ENCODE data around the gene CLEC18A. TPM values are rescaled to one million over a fixed set of nuclear protein-coding genes. Genes with fewer than 3 reads are reported as not detected.
"Not testable (repeated sequence)": the region's sequence is repeated elsewhere in the genome, so short reads cannot be mapped to it uniquely, and the experiment has no call there.

The CLEC18A gene
- total RNA-seq, 1 donor from 2014 or later, result 2.2 TPM

DNA sequence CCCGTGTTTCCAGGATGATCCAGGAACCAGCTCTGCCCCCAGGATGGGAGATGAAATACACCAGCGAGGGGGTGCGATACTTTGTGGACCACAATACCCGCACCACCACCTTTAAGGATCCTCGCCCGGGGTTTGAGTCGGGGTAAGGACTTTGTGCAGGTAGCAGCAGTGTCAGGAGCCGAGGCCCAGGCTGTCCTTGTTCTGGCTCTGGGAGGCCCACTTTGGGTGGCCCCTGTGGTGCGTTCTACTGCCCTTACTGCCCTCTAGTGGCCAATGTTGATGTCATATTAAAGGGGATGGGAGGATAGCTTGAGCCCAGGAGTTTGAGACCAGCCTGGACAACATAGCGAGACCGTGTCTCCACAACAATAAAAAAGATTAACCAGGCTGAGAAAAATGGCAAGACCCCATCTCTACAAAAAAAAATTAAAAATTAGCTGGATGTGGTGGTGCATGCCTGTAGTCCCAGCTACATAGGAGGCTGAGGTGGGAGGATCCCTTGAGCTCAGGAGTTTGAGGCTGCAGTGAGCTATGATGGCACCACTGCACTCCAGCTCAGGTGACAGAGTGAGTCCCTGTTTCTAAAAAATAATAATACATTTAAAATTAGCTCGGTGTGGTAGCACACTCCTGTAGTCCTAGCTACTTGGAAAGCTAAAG lies 20.9 kb upstream of the CLEC18A start:
- DNase-seq (ENCODE audit: low spot score), result no peak

GRCh38 chr16:69931631-69932030 lies 19.5 kb upstream of the CLEC18A start:
- no peak for DNase-seq (ENCODE audit: low spot score)

- no peak for DNase-seq (ENCODE audit: low spot score)
These were observed 18.9 kb upstream of the CLEC18A start for GRCh38 chr16:69932228-69932627.

DNA sequence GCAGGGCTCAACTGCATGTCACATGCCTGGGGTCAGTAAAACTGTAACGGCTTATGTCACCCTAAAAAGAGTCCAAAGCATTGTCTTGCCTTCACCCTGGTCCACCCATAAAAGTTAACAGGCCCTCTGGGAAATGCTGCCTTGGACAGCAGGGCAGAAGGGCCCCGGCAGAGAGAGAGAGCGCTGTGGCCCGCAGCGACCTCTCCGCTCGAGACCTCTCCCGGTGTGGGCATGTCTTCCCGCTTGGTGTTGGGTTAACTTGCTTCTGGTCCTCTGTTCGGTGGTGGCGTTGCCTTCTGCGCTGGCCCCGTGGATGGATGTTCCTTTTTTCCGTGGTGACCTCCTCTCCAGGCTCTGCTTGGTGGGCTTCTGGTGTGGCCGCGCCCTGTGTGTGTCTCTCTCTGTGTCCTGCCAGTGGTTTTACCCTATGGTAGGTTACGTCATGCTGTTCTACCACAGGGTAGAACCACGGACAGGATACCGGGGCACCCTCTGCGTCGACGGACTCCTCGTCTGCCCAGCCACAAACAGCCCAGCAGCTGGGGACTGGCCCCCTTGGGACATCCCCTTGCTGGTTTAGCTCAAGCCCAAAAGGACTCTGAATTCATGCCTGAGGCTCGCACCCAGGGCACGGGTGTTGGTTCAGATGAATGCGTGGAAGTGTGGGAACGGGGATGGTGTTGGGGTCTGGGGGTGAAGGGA lies 18.3 kb upstream of the CLEC18A start:
- DNase-seq (ENCODE audit: low spot score), result no peak

GRCh38 chr16:69934044-69934443 lies 17.1 kb upstream of the CLEC18A start:
- DNase-seq (ENCODE audit: low spot score), result no peak

- no peak for DNase-seq (ENCODE audit: low spot score)
These were observed 16.4 kb upstream of the CLEC18A start for GRCh38 chr16:69934751-69935150.

DNA sequence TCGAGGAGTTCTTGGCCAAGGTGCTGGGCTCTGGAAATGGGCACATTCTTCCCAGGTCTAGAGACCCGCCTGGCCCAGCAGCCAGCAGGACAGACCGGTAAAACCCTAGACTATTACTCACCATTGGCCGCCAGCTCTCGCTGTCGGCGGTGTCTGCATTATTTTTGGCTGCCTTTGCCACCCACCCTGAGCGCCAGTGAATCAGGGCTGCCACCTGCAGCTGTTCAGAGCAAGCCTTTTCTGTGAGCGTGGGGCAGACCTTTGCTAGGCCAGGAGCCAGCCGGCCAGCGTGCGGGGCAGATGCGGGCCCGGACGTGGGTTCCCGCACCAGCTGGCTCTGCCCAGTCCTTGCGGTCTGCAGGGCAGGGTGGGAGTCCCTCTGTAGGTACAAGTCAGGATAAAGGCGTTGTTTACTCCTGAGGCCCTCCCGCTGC lies 15.8 kb upstream of the CLEC18A start:
- no peak for DNase-seq (ENCODE audit: low spot score)

GRCh38 chr16:69935740-69936139 lies 15.4 kb upstream of the CLEC18A start:
- DNase-seq (ENCODE audit: low spot score), result no peak

- no peak for DNase-seq (ENCODE audit: low spot score)
These were observed 14.9 kb upstream of the CLEC18A start for GRCh38 chr16:69936252-69936651.

DNA sequence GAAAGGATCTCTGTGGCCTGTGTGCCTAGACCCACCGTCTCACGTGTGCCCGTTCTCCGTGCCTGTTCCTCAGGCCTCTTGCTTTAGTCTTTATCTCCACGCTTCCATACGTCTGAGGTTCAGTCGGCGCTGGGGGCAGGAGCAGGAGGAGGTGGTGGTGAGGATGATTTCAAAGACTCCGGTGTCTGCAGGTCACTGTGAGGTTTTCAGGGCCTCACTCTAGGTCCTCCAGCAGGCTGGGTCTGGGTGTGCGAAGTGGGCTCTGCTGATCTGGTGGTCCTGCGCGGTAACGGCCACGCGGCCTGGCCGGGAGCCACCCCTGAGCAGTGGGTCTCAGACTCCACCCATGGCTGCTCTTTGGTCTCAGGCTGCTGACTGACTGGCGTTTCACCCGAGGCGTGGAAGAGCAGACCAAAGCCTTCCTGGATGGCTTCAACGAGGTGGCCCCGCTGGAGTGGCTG lies 14.4 kb upstream of the CLEC18A start:
- DNase-seq (ENCODE audit: low spot score), result no peak

GRCh38 chr16:69937465-69937951 lies 13.6 kb upstream of the CLEC18A start:
- DNase-seq (ENCODE audit: low spot score), result no peak

GRCh38 chr16:69938981-69939820 lies 11.9 kb upstream of the CLEC18A start:
- DNase-seq (ENCODE audit: low spot score), result no peak

DNA sequence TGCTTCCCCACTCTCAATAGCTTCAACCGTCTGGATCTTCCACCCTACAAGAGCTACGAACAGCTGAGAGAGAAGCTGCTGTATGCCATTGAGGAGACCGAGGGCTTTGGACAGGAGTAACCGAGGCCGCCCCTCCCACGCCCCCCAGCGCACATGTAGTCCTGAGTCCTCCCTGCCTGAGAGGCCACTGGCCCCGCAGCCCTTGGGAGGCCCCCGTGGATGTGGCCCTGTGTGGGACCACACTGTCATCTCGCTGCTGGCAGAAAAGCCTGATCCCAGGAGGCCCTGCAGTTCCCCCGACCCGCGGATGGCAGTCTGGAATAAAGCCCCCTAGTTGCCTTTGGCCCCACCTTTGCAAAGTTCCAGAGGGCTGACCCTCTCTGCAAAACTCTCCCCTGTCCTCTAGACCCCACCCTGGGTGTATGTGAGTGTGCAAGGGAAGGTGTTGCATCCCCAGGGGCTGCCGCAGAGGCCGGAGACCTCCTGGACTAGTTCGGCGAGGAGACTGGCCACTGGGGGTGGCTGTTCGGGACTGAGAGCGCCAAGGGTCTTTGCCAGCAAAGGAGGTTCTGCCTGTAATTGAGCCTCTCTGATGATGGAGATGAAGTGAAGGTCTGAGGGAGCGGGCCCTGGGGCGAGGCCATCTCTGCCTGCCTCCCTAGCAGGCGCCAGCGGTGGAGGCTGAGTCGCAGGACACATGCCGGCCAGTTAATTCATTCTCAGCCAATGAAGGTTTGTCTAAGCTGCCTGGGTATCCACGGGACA lies 11.1 kb upstream of the CLEC18A start:
- no peak for DNase-seq (ENCODE audit: low spot score)

DNA sequence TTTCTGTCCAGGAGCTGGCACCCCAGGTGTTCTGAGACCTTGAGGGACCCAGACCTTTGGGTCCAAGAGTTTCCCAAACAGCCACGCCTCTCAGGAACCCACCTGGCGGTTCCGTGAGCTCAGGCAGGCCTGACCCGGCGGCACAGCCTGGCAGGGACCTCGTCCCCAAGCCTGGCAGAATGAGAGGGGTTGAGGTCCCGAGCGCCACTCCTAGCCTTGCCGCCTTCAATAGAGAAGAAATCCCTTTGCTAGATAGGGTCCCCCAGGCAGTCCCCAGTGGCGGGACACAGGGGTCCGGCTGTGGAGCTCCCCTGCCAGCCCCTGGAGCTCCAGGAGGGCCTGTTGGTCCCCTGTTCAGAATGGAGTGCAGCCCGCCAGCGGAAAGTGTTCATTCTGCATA lies 10.5 kb upstream of the CLEC18A start:
- no peak for DNase-seq (ENCODE audit: low spot score)

- no peak for DNase-seq (ENCODE audit: low spot score)
These were observed 9.7 kb upstream of the CLEC18A start for GRCh38 chr16:69941251-69942098.

DNA sequence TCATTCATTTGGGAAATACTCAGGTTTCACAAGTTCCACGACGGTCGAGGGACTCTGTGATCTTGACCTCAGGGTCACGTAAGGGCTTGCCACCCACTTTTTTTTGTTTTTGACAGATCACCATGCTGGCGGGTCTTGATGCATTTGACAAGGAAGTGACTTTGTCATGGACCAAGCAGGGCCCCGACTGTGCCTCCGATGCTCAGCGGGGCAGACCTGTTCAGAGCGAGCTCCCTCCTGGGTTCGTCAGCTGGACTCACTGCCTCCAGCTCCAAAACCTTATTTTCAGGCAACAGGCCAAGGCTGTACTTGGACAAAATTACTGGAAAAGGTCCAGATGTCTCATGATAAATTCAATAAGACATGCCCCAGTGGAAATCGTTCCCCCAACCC lies 9.0 kb upstream of the CLEC18A start:
- DNase-seq (ENCODE audit: low spot score), result no peak

DNA sequence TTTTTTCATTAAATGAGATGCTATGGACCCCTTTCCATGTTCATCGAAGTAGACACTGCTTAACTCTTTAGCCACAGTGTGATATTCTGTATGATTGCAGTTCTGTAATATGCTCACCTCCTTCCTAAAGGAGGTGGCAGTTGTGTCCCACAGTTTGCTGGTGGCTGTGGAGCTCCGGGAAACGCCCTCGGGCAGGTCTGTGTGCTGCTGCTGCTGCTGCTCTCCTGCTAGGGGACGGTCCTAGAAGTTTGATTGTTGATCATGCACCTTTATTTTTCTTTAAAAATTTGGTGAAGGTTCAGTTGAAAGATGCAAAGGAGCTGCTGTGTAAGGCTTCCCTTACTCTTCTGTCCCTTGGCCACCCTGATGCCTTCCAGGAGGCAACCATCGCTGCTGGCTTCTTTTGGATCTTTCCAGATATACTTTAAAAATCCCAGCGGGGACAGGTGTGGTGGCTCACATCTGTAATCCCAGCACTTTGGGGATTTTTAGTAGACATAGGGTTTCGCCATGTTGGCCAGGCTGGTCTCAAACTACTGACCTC lies 8.4 kb upstream of the CLEC18A start:
- no peak for DNase-seq (ENCODE audit: low spot score)

DNA sequence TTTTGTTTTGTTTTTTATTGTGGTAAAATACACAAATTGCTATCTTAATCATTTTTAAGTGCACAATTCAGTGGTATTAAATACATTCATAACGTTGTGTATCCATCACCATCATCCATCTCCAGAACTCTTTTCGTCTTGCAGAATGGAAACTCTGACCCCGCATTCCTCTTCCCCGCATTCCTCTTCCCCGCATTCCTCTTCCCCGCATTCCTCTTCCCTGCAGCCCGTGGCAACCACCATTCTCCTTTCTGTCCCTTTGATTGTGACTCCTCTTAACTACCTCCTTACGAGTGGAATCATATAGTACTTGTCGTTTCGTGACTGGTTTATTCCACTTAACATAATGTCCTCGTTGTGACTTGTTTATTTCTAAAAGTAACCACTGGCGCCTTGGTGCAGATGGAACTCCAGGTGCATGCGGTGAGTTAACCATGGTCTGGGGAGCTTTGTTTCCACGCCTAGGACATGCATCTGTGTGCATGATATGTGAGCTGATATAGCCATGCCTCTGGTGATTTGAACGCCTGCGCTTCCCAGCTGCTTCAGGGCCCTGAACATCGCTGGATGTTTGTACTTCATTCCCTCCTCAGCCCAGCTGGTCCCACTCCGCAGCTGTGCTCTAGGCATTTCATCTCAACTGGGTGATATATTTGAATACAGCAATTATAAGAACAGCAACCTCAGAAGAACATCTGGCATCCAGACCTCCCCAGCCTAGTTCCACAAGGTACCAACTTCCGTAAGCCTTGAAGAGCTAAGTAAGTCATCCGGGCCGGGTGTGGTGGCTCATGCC lies 7.7 kb upstream of the CLEC18A start:
- not testable (repeated sequence) for DNase-seq (ENCODE audit: low spot score)

DNA sequence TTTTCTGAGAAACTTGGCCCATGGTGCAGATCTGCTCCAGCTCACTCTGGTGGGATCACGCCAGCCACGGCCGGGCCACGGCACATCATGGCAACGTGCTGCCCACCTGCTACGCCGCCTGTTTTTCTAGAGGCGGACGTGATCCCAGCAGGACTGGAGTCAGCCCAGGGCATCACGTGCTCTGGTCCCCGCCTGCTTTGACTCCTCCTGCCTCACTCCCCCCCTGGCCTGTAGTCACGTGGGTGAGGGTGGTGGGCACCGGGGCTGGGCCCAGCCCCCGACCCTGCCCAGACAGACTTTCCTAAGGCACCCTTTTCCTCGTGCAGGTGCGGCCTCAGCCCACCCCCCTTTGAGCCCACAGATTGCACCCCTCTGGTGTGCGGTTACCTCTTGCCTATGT lies 723 bp upstream of the CLEC18A start:
- DNase-seq (ENCODE audit: low spot score), result not testable (repeated sequence)

- not testable (repeated sequence) for DNase-seq (ENCODE audit: low spot score)
These were observed 518 bp downstream of the CLEC18A start for GRCh38 chr16:69951672-69952031.

All from ureter (tissue), 1 donor.